ENCODE data around the gene TBC1D9. TPM values are rescaled to one million over a fixed set of nuclear protein-coding genes. Genes with fewer than 3 reads are reported as not detected.

Gene TBC1D9
- 1.0 and 1.6 TPM in 2 replicates for total RNA-seq (2014; rRNA removed; shearing (Covaris generic))
- total RNA-seq (2022), result 10.4 and 13.0 TPM in 2 replicates
- Bru-seq, nascent RNA, result percentile 73 among the genes with signal in this experiment
- BruChase-seq, experiment 1, labeled RNA remaining after a 6-hour chase, result percentile 60 among the genes with signal in this experiment
- BruChase-seq, experiment 2, labeled RNA remaining after a 2-hour chase, result percentile 58 among the genes with signal in this experiment
- long read RNA-seq, full-length matches to known transcripts, result 1 of 8 reads
- long read RNA-seq, partial matches to known transcripts, result 3 of 8 reads
- long read RNA-seq, other reads (novel, unspliced or antisense), result 4 of 8 reads

- TF ChIP-seq CTCF (conservative IDR thresholded peaks at IDR 0.05; ENCODE audit: low read length) (peak; percentile 33), EZH2phosphoT487 (IDR thresholded peaks at IDR 0.05; ENCODE audit: borderline replicate concordance, low read depth, low read length) (no peak)
- Histone ChIP-seq H3K9me2 (ENCODE audit: insufficient read depth, low read length) (no peaks in the 10 kb centered on the region), H3K4me2 (ENCODE audit: low read length) (peak within 1 kb of the TSS; percentile 86), H3K79me2 (ENCODE audit: insufficient read depth, low read depth, low read length) (no peaks in the 10 kb centered on the region), H3K4me1 (ENCODE audit: insufficient read depth, low read length, poor library complexity, severe bottlenecking) (peaks cover 30% of the 10 kb centered on the region), H4K20me1 (ENCODE audit: insufficient read depth, low read length) (no peaks in the 10 kb centered on the region), H3K4me3 (ENCODE audit: low read depth, low read length, poor library complexity, severe bottlenecking) (peak within 1 kb of the TSS; percentile 73), H3K36me3 (ENCODE audit: insufficient read depth, low read length) (no peaks in the 10 kb centered on the region; the same call in 1 of the 2 replicates), H2AFZ (ENCODE audit: low read length) (peak within 1 kb of the TSS; percentile 94), H3K27ac (ENCODE audit: low read depth, low read length, poor library complexity, severe bottlenecking) (no peak within 1 kb of the TSS), H3K9me3 (ENCODE audit: low read length) (peaks cover 6% of the 10 kb centered on the region; the same call in 1 of the 2 replicates)
- CTCF ChIA-PET (ENCODE audit: unreplicated experiment), result interaction anchor here (0.9 to 1.4 kb wide), 6 partner anchors 9 to 36 kb away, joined by 3 to 13 read pairs (median 4); no protein-coding TSS in a partner anchor
- POLR2A ChIA-PET, result interaction anchor here (0.6 to 1.6 kb wide), 32 partner anchors 9 to 1339 kb away, joined by 3 to 12 read pairs (median 3); no protein-coding TSS in a partner anchor
- DNase-seq (ENCODE audit: low spot score), result peak; percentile 75
- intact Hi-C loops (cut with micrococcal nuclease; ENCODE audit: unreplicated experiment), result loop anchor here (2.0 to 10.0 kb wide), 5 partner anchors 36 to 1202 kb away; partner anchors contain the start of gene SETD7
- no TSS peak for BruUV-seq (replicated peaks)
Observed at GRCh38 chr4:140756319-140757231, at the start of gene TBC1D9. Gene TBC1D9, minus strand, starts transcription at chr4:140756385. Its CDS starts 340 bp downstream, at chr4:140756045.

- ChIA-PET POLR2A (interaction anchor here (0.6 to 2.2 kb wide), 6 partner anchors 8 to 760 kb away, joined by 3 to 9 read pairs (median 3); no protein-coding TSS in a partner anchor), CTCF (ENCODE audit: unreplicated experiment) (interaction anchor here (2.0 kb wide), 1 partner anchor 15 kb away, joined by 6 read pairs; no protein-coding TSS in a partner anchor)
- no TSS peak for BruUV-seq (replicated peaks)
- Histone ChIP-seq H3K79me2 (ENCODE audit: insufficient read depth, low read depth, low read length) (no peaks in the 10 kb centered on the region), H3K9me2 (ENCODE audit: insufficient read depth, low read length) (no peaks in the 10 kb centered on the region), H3K4me2 (ENCODE audit: low read length) (no peak overlapping the region), H2AFZ (ENCODE audit: low read length) (no peak overlapping the region), H4K20me1 (ENCODE audit: insufficient read depth, low read length) (no peaks in the 10 kb centered on the region), H3K9me3 (ENCODE audit: low read length) (peaks cover 12% of the 10 kb centered on the region), H3K4me1 (ENCODE audit: insufficient read depth, low read length, poor library complexity, severe bottlenecking) (peaks cover 96% of the 10 kb centered on the region), H3K27ac (ENCODE audit: low read depth, low read length, poor library complexity, severe bottlenecking) (peak overlapping the region; percentile 9), H3K4me3 (ENCODE audit: low read depth, low read length, poor library complexity, severe bottlenecking) (no peak overlapping the region), H3K36me3 (ENCODE audit: insufficient read depth, low read length) (peaks cover 9% of the 10 kb centered on the region; the same call in 1 of the 2 replicates)
- no peak for DNase-seq (ENCODE audit: low spot score)
- no peak for TF ChIP-seq CTCF (conservative IDR thresholded peaks at IDR 0.05; ENCODE audit: low read length)
- no peak for TF ChIP-seq EZH2phosphoT487 (IDR thresholded peaks at IDR 0.05; ENCODE audit: borderline replicate concordance, low read depth, low read length)
- intact Hi-C loops (cut with micrococcal nuclease; ENCODE audit: unreplicated experiment), result loop anchor here (5.0 kb wide), 3 partner anchors 48 to 1248 kb away; partner anchors contain the start of genes SETD7 and TBC1D9
Observed at GRCh38 chr4:140805293-140805692, 49.1 kb upstream of the TBC1D9 start.
